Activated CD4-positive, alpha-beta T cell treated with anti-CD3 and anti-CD28 coated beads, Interleukin-2, amount 10 ng/mL, durations not matched to agents 7 days and 5 days (primary cell): ENCODE measurements around the gene UBAP2. TPM values are rescaled to one million over a fixed set of nuclear protein-coding genes. Genes with fewer than 3 reads are reported as not detected.
"Not testable (repeated sequence)": the region's sequence is repeated elsewhere in the genome, so short reads cannot be mapped to it uniquely, and the experiment has no call there.

Source experiments
- CTCF ChIA-PET: fragments of 350-600 bp; sonication (Branson Sonifier 250); formaldehyde crosslinking; loops from one replicate; lab custom pipeline; 2021; ENCODE audit warnings: antibody characterized with exemption; lab: Charles Lee
- POLR2A ChIA-PET: fragments of 350-600 bp; sonication (Branson Sonifier 250); formaldehyde crosslinking; loops from one replicate; lab custom pipeline; 2021; ENCODE audit warnings: antibody characterized with exemption; lab: Charles Lee
- DNase-seq: peaks from one replicate; pipeline ENCODE4 v3.0.0-alpha.2; 2020
- H3K27ac Mint-ChIP-seq: one replicate; pipeline ENCODE4 v1.8.0; 2021; ENCODE audit warnings: mild to moderate bottlenecking, moderate library complexity, mixed read lengths
- H3K27me3 Mint-ChIP-seq: one replicate; pipeline ENCODE4 v1.8.0; 2021; ENCODE audit warnings: mixed read lengths
- H3K36me3 Mint-ChIP-seq: one replicate; pipeline ENCODE4 v1.8.0; 2021; ENCODE audit warnings: low read depth, mixed read lengths
- H3K4me1 Mint-ChIP-seq: one replicate; pipeline ENCODE4 v1.8.0; 2021; ENCODE audit warnings: mixed read lengths
- H3K4me3 Mint-ChIP-seq: one replicate; pipeline ENCODE4 v1.8.0; 2021; ENCODE audit warnings: mild to moderate bottlenecking, moderate library complexity, mixed read lengths
- H3K9me3 Mint-ChIP-seq: one replicate; pipeline ENCODE4 v1.8.0; 2021; ENCODE audit warnings: mixed read lengths
- total RNA-seq, 2 experiments: library from RNA; stranded (reverse); gene quantifications; one replicate each; pipeline ENCODE4 v1.2.3, GENCODE V29; 2021

Gene UBAP2
- total RNA-seq, 2 experiments from 2014 or later, result 49.8 to 53.6 TPM

DNA sequence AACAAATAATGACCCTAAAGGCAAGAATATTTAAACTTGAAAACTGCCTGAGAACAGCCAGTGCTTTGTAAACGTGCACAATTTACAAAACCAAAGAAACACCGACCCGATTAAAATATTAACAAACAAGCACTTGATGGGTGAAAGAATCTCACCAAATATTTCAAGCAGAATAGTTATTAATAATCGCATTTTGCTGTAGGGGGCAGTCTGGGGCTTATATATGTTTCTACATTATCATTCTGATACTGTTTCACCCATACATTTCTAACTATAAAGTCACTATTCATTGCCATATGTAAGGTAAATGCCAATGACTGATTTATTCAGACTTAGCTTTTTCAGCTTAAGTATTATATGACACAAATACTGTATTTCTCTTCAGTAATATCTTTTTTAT lies 37.7 kb downstream of the UBAP2 start:
- ChIA-PET POLR2A (no interaction called here), CTCF (interaction anchor here (0.5 to 1.8 kb wide), 3 partner anchors 9 to 74 kb away, joined by 3 to 4 read pairs (median 3); no protein-coding TSS in a partner anchor)
- peaks cover 2% of the 10 kb centered on the region for H3K4me1 Mint-ChIP-seq
- H3K4me3 Mint-ChIP-seq, result no peak overlapping the region
- H3K9me3 Mint-ChIP-seq, result no peaks in the 10 kb centered on the region
- DNase-seq, result peak; percentile 23
- H3K27ac Mint-ChIP-seq, result no peak overlapping the region
- H3K27me3 Mint-ChIP-seq, result no peaks in the 10 kb centered on the region
- peaks cover 19% of the 10 kb centered on the region for H3K36me3 Mint-ChIP-seq

- no peak for DNase-seq
- H3K36me3 Mint-ChIP-seq, result peaks cover 8% of the 10 kb centered on the region
- H3K9me3 Mint-ChIP-seq, result no peaks in the 10 kb centered on the region
- no peaks in the 10 kb centered on the region for H3K4me1 Mint-ChIP-seq
- POLR2A ChIA-PET, result no interaction called here
- CTCF ChIA-PET, result interaction anchor here (0.6 kb wide), 2 partner anchors 9 to 65 kb away, joined by 3 to 4 read pairs; no protein-coding TSS in a partner anchor
- no peaks in the 10 kb centered on the region for H3K27me3 Mint-ChIP-seq
- H3K4me3 Mint-ChIP-seq, result no peak overlapping the region
- H3K27ac Mint-ChIP-seq, result no peak overlapping the region
Measured at GRCh38 chr9:34001951-34002350, 46.7 kb downstream of the UBAP2 start.

DNA sequence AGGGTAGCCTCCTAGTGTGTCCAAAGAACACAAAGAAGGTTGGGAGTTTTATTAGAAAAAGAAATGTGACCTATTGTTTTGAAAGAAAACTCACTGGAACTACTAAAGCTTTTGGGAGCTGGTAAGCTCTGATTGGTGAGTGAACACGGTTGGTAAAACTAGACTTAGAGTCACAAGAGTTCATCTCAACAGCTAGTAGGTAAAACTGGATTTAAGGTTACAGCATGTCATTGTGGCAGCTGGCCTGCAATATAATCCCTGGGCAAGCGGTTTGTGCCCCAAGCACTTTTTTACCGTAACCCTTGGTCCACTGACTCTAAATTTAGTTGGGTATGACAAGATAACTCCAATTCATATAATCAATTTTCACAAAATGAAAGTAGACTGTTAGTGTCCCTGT lies 47.4 kb downstream of the UBAP2 start:
- Mint-ChIP-seq H3K4me3 (no peak overlapping the region), H3K9me3 (no peaks in the 10 kb centered on the region), H3K27ac (no peak overlapping the region), H3K4me1 (no peaks in the 10 kb centered on the region), H3K27me3 (no peaks in the 10 kb centered on the region), H3K36me3 (peaks cover 14% of the 10 kb centered on the region)
- no peak for DNase-seq
- ChIA-PET POLR2A (no interaction called here), CTCF (interaction anchor here (0.6 kb wide), 1 partner anchor 66 kb away, joined by 4 read pairs; no protein-coding TSS in a partner anchor)

- no peak overlapping the region for H3K27ac Mint-ChIP-seq
- peaks cover 21% of the 10 kb centered on the region for H3K36me3 Mint-ChIP-seq
- H3K27me3 Mint-ChIP-seq, result no peaks in the 10 kb centered on the region
- H3K9me3 Mint-ChIP-seq, result no peaks in the 10 kb centered on the region
- no peaks in the 10 kb centered on the region for H3K4me1 Mint-ChIP-seq
- DNase-seq, result no peak
- no peak overlapping the region for H3K4me3 Mint-ChIP-seq
- CTCF ChIA-PET, result no interaction called here
- POLR2A ChIA-PET, result no interaction called here
Measured at GRCh38 chr9:33995449-33995848, 53.2 kb downstream of the UBAP2 start.

DNA sequence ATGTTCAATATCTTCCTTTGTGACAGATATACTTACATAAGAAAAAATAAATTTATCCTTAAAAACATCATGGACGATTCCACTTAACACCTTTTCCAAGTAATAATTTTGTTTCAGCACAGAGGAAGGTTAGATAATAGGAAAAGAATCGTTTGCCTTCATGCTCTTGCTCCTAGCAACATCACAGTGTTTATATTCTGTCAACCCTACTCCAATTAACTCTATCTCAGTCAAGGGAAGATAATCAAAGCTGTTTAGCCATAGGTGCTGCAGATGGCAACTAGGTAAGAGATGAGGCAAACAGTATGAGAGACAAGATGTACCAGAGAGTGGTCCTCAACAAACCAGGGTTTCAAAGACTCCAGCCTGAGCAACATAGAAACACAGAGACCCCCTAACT lies 55.6 kb downstream of the UBAP2 start:
- peaks cover 31% of the 10 kb centered on the region for H3K36me3 Mint-ChIP-seq
- no peaks in the 10 kb centered on the region for H3K27me3 Mint-ChIP-seq
- ChIA-PET CTCF (interaction anchor here (0.7 kb wide), 1 partner anchor 135 kb away, joined by 3 read pairs; no protein-coding TSS in a partner anchor), POLR2A (no interaction called here)
- no peak overlapping the region for H3K4me3 Mint-ChIP-seq
- DNase-seq, result no peak
- no peaks in the 10 kb centered on the region for H3K9me3 Mint-ChIP-seq
- H3K27ac Mint-ChIP-seq, result no peak overlapping the region
- H3K4me1 Mint-ChIP-seq, result peaks cover 11% of the 10 kb centered on the region

GRCh38 chr9:33992632-33993031 lies 56.1 kb downstream of the UBAP2 start:
- peaks cover 29% of the 10 kb centered on the region for H3K36me3 Mint-ChIP-seq
- H3K27me3 Mint-ChIP-seq, result no peaks in the 10 kb centered on the region
- H3K9me3 Mint-ChIP-seq, result no peaks in the 10 kb centered on the region
- H3K27ac Mint-ChIP-seq, result no peak overlapping the region
- ChIA-PET CTCF (no interaction called here), POLR2A (no interaction called here)
- H3K4me3 Mint-ChIP-seq, result no peak overlapping the region
- H3K4me1 Mint-ChIP-seq, result peaks cover 11% of the 10 kb centered on the region
- DNase-seq, result no peak

DNA sequence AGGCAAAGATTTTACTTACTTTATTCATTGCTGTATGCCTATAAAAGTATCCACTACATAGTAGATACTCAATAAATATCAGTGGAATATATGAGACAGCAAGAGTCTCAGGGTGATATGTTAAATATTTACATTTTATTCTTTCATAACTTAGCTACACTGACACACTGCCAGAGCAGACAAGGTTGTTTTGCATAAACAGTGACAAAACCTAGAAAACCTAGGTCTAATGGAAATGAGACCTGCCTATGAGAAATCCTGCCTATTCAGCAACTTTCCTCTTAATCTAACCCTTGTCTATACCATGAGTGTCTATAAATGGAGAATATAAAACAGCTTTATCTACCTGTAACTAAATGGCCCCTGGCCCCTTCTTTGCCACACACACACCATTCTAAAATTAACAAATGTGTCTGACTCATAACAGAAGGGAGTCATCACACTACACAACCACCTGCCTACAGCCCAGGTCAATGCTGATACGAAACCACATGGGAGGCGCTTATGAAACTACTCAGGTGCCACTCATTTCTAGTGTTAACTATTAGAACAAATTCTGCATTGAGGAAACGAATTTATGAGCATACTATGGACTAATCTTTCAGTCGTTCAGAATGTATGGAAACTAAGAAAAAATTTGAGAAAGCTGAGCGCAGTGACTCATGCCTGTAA lies 60.3 kb downstream of the UBAP2 start:
- DNase-seq, result peak; percentile 7
- peak overlapping the region; percentile 56 for H3K27ac Mint-ChIP-seq

GRCh38 chr9:33976414-33976813 lies 72.3 kb downstream of the UBAP2 start:
- no peak for DNase-seq
- H3K9me3 Mint-ChIP-seq, result no peaks in the 10 kb centered on the region
- POLR2A ChIA-PET, result no interaction called here
- H3K27me3 Mint-ChIP-seq, result no peaks in the 10 kb centered on the region
- no peak overlapping the region for H3K27ac Mint-ChIP-seq
- peaks cover 22% of the 10 kb centered on the region for H3K36me3 Mint-ChIP-seq
- H3K4me1 Mint-ChIP-seq, result no peaks in the 10 kb centered on the region
- CTCF ChIA-PET, result interaction anchor here (0.7 to 1.5 kb wide), 2 partner anchors 52 to 182 kb away, joined by 3 read pairs; no protein-coding TSS in a partner anchor
- H3K4me3 Mint-ChIP-seq, result no peak overlapping the region

More for the DNA sequence above, 60.3 kb downstream of the UBAP2 start:
- Mint-ChIP-seq H3K4me1 (peaks cover 11% of the 10 kb centered on the region), H3K9me3 (no peaks in the 10 kb centered on the region), H3K4me3 (no peak overlapping the region), H3K27me3 (no peaks in the 10 kb centered on the region), H3K36me3 (peaks cover 33% of the 10 kb centered on the region)
- CTCF ChIA-PET, result interaction anchor here (0.6 to 1.3 kb wide), 2 partner anchors 18 to 131 kb away, joined by 3 to 5 read pairs; no protein-coding TSS in a partner anchor
- POLR2A ChIA-PET, result no interaction called here

DNA sequence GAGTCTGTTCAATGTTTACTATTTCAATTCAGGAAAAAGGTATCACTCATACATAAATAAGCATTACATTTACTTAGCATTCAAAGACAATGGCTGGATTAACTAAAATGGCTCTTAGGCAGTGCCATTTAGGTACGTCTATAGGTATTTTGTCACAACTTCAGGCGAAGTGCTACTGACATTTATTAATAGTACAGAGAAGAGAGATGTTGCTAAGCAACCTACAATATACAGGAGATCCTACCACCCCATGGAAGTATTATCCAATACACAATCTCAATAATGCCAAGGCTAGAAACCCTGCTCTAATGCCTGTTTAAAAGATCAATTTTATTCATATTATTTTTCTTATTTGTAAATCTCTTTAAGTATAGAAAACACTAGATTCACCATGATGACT lies 76.0 kb downstream of the UBAP2 start:
- H3K27me3 Mint-ChIP-seq, result no peaks in the 10 kb centered on the region
- no peak overlapping the region for H3K4me3 Mint-ChIP-seq
- CTCF ChIA-PET, result interaction anchor here (1.3 kb wide), 1 partner anchor 14 kb away, joined by 3 read pairs; no protein-coding TSS in a partner anchor
- POLR2A ChIA-PET, result no interaction called here
- no peaks in the 10 kb centered on the region for H3K9me3 Mint-ChIP-seq
- H3K27ac Mint-ChIP-seq, result no peak overlapping the region
- no peak for DNase-seq
- H3K4me1 Mint-ChIP-seq, result no peaks in the 10 kb centered on the region
- H3K36me3 Mint-ChIP-seq, result peaks cover 36% of the 10 kb centered on the region

DNA sequence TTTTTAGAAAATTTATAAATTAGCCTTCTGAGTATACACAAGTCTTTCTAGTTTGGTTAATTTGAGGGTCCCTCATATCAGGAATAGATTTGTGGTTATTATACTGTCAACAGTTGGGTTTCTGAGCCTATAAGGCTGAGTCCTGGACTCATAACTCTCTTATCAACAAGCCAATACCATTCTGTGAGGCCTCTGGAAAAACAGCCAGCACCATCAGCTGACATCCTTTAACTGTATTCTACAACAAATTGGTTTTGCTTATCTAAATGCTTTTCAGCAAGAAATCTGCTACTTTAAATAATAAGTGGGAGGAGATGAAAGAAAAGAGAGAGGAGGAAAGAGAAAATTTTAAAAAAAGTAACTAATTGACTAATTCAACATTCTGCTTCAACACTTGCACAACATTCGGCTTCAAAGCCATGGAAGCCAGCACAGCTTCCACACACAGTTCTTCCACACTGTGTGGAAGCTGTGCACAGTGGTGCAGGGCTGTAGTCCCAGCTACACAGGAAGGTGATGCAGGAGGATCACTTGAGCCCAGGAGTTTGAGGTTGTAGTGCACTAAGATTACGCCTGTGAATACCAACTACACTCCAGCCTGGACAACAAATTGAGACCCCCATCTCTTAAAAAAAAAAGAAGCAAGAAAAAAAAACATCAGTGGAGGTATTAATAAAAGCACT lies 84.5 kb downstream of the UBAP2 start:
- Mint-ChIP-seq H3K36me3 (peaks cover 18% of the 10 kb centered on the region), H3K4me1 (no peaks in the 10 kb centered on the region), H3K4me3 (no peak overlapping the region), H3K9me3 (no peaks in the 10 kb centered on the region), H3K27ac (no peak overlapping the region), H3K27me3 (no peaks in the 10 kb centered on the region)
- POLR2A ChIA-PET, result no interaction called here
- DNase-seq, result no peak
- CTCF ChIA-PET, result interaction anchor here (0.6 kb wide), 1 partner anchor 151 kb away, joined by 3 read pairs; no protein-coding TSS in a partner anchor

GRCh38 chr9:33962468-33962867 lies 86.2 kb downstream of the UBAP2 start:
- H3K27ac Mint-ChIP-seq, H3K9me3 Mint-ChIP-seq, DNase-seq, H3K27me3 Mint-ChIP-seq, H3K4me3 Mint-ChIP-seq, H3K4me1 Mint-ChIP-seq, POLR2A ChIA-PET, CTCF ChIA-PET: not testable (repeated sequence)
- H3K36me3 Mint-ChIP-seq, result peaks cover 13% of the 10 kb centered on the region

- DNase-seq, result no peak
- H3K27ac Mint-ChIP-seq, result no peak overlapping the region
Measured at GRCh38 chr9:33959725-33960124, 89.0 kb downstream of the UBAP2 start.

GRCh38 chr9:33956544-33956943 lies 92.1 kb downstream of the UBAP2 start:
- DNase-seq, result no peak
- Mint-ChIP-seq H3K27me3 (no peaks in the 10 kb centered on the region), H3K9me3 (no peaks in the 10 kb centered on the region), H3K4me3 (no peak overlapping the region), H3K36me3 (peaks cover 32% of the 10 kb centered on the region), H3K27ac (no peak overlapping the region), H3K4me1 (no peaks in the 10 kb centered on the region)
- ChIA-PET POLR2A (no interaction called here), CTCF (interaction anchor here (0.6 kb wide), 1 partner anchor 28 kb away, joined by 5 read pairs; no protein-coding TSS in a partner anchor)

More at GRCh38 chr9:33959725-33960124, 89.0 kb downstream of the UBAP2 start:
- Mint-ChIP-seq H3K36me3 (peaks cover 18% of the 10 kb centered on the region), H3K9me3 (no peaks in the 10 kb centered on the region), H3K27me3 (no peaks in the 10 kb centered on the region), H3K4me3 (no peak overlapping the region), H3K4me1 (no peaks in the 10 kb centered on the region)
- ChIA-PET POLR2A (no interaction called here), CTCF (interaction anchor here (1.1 kb wide), 1 partner anchor 10 kb away, joined by 3 read pairs; no protein-coding TSS in a partner anchor)
